H1 (cell line): ENCODE results near the gene AGPS. TPM values are rescaled to one million over a fixed set of nuclear protein-coding genes. Genes with fewer than 3 reads are reported as not detected.

ENCODE experiments used
- CTCF ChIA-PET: fragments of 300-600 bp; sonication (Branson Sonifier 250); formaldehyde crosslinking; loops from one replicate; lab custom pipeline; 2021; ENCODE audit not compliant: partially characterized antibody; lab: Charles Lee
- POLR2A ChIA-PET: fragments of 300-600 bp; sonication (Branson Sonifier 250); formaldehyde crosslinking; loops from one replicate; lab custom pipeline; 2021; ENCODE audit warnings: inconsistent platforms; ENCODE audit not compliant: partially characterized antibody; lab: Charles Lee
- DNase-seq, 2 experiments: peaks; one replicate each; pipeline versions ENCODE4 v3.0.0 to v3.0.0-alpha.2; 2010 to 2022; ENCODE audit warnings: low spot score in 2 of 2, low read depth in 1 of 2, mixed read lengths in 1 of 2
- FAIRE-seq: peaks from 2 replicates; lab custom pipeline; 2011; peaks lifted over from hg19 to GRCh38; lab: Jason Lieb, UNC
- H2AFZ ChIP-seq: 2 replicates; pipeline ENCODE4 v1.8.1; 2012; ENCODE audit warnings: low read length, inconsistent platforms
- H2AK5ac ChIP-seq: 2 replicates; pipeline ENCODE4 v1.6.1; 2013; ENCODE audit warnings: low read depth, low read length
- H2BK120ac ChIP-seq: replicated peaks from 2 replicates; pipeline ENCODE3; 2013; ENCODE audit warnings: low read depth, low read length, inconsistent platforms
- H2BK12ac ChIP-seq: 2 replicates; pipeline ENCODE4 v1.6.1; 2013; ENCODE audit warnings: low read depth, low read length
- H2BK15ac ChIP-seq: 2 replicates; pipeline ENCODE4 v1.6.1; 2013; ENCODE audit warnings: low read length
- H2BK20ac ChIP-seq: 2 replicates; pipeline ENCODE4 v1.6.1; 2013; ENCODE audit warnings: low read length
- H2BK5ac ChIP-seq: 2 replicates; pipeline ENCODE4 v1.6.1; 2013; ENCODE audit warnings: low read depth, low read length
- H3K14ac ChIP-seq: 2 replicates; pipeline ENCODE4 v1.6.1; 2013; ENCODE audit warnings: inconsistent platforms; ENCODE audit not compliant: insufficient read length
- H3K18ac ChIP-seq: 2 replicates; pipeline ENCODE4 v1.6.1; 2013; ENCODE audit warnings: low read length; ENCODE audit errors: extremely low read depth
- H3K23ac ChIP-seq: 2 replicates; pipeline ENCODE4 v1.6.1; 2013; ENCODE audit warnings: inconsistent platforms; ENCODE audit not compliant: insufficient read length
- H3K23me2 ChIP-seq: 2 replicates; pipeline ENCODE4 v1.6.1; 2013; ENCODE audit warnings: low read depth, low read length
- H3K27ac ChIP-seq: 2 replicates; pipeline ENCODE4 v1.6.1; 2011; ENCODE audit warnings: low read depth, low read length, inconsistent platforms
- H3K27me3 ChIP-seq, 4 experiments: replicated peaks in 1 of 4; 1 replicate in 1 of 4; 2 replicates in 3 of 4; pipeline versions ENCODE4 v1.6.1 to v1.8.1; 2011 to 2013; ENCODE audit warnings: low read length in 3 of 4, mild to moderate bottlenecking in 3 of 4, inconsistent platforms in 2 of 4, mixed read lengths in 2 of 4, moderate library complexity in 1 of 4; ENCODE audit not compliant: control insufficient read depth in 3 of 4, insufficient read depth in 3 of 4; ENCODE audit errors: extremely low read depth in 1 of 4
- H3K36me3 ChIP-seq, 4 experiments: 2 replicates each; pipeline versions ENCODE4 v1.6.1 to v1.8.1; 2011 to 2013; ENCODE audit warnings: mild to moderate bottlenecking in 4 of 4, low read length in 3 of 4, moderate library complexity in 2 of 4, control low read depth in 1 of 4, inconsistent platforms in 1 of 4; ENCODE audit not compliant: insufficient read depth in 4 of 4, control insufficient read depth in 2 of 4
- H3K4ac ChIP-seq: replicated peaks from 2 replicates; pipeline ENCODE3; 2013; ENCODE audit warnings: low read length, low read depth, mixed read lengths, inconsistent platforms; ENCODE audit not compliant: insufficient read length
- H3K4me1 ChIP-seq, 4 experiments: replicated peaks in 1 of 4; 1 replicate in 1 of 4; 2 replicates in 3 of 4; pipeline versions ENCODE4 v1.6.1 to v1.8.1; 2011 to 2013; ENCODE audit warnings: low read length in 3 of 4, inconsistent platforms in 2 of 4, mixed read lengths in 1 of 4; ENCODE audit not compliant: insufficient read depth in 4 of 4, control insufficient read depth in 3 of 4
- H3K4me2 ChIP-seq, 2 experiments: 2 replicates each; pipeline versions ENCODE4 v1.6.1 to v1.8.1; 2011 to 2013; ENCODE audit warnings: low read depth in 2 of 2, low read length in 2 of 2, control low read depth in 1 of 2, inconsistent platforms in 1 of 2, mild to moderate bottlenecking in 1 of 2; ENCODE audit not compliant: insufficient read depth in 1 of 2
- H3K4me3 ChIP-seq, 4 experiments: fragments of 200-600, 300-600 bp in 1 of 4; sonication (generic), shearing (Covaris generic), sonication (Bioruptor Twin) in 1 of 4; 2 replicates each; pipeline versions ENCODE4 v1.5.1 to v1.8.1; 2011 to 2016; ENCODE audit warnings: low read length in 4 of 4, low read depth in 3 of 4, control low read depth in 2 of 4, inconsistent platforms in 2 of 4, mild to moderate bottlenecking in 2 of 4, mixed read lengths in 1 of 4, moderate library complexity in 1 of 4; ENCODE audit not compliant: insufficient read depth in 2 of 4; ENCODE audit errors: extremely low read depth in 1 of 4
- H3K56ac ChIP-seq: replicated peaks from 2 replicates; pipeline ENCODE3; 2013; ENCODE audit warnings: low read depth, mild to moderate bottlenecking, mixed read lengths, low read length, inconsistent platforms; ENCODE audit not compliant: insufficient read length
- H3K79me1 ChIP-seq: 2 replicates; pipeline ENCODE4 v1.6.1; 2013; ENCODE audit warnings: low read depth, low read length, control low read depth
- H3K79me2 ChIP-seq, 2 experiments: 2 replicates each; pipeline versions ENCODE4 v1.6.1 to v1.8.1; 2012 to 2013; ENCODE audit warnings: low read length in 2 of 2, mild to moderate bottlenecking in 2 of 2, inconsistent platforms in 1 of 2; ENCODE audit not compliant: insufficient read depth in 2 of 2, control insufficient read depth in 1 of 2
- H3K9ac ChIP-seq, 4 experiments: replicated peaks in 1 of 4; 1 replicate in 1 of 4; 2 replicates in 3 of 4; pipeline versions ENCODE4 v1.6.1 to v1.8.1; 2011 to 2013; ENCODE audit warnings: low read depth in 3 of 4, low read length in 3 of 4, control low read depth in 2 of 4, mild to moderate bottlenecking in 2 of 4, moderate library complexity in 2 of 4, inconsistent platforms in 1 of 4; ENCODE audit errors: extremely low read depth in 1 of 4
- H3K9me3 ChIP-seq, 2 experiments: 2 replicates each; pipeline versions ENCODE4 v1.6.1 to v1.8.1; 2012 to 2013; ENCODE audit warnings: mild to moderate bottlenecking in 2 of 2, moderate library complexity in 2 of 2, control low read depth in 1 of 2, inconsistent platforms in 1 of 2, low read depth in 1 of 2, low read length in 1 of 2, mixed read lengths in 1 of 2; ENCODE audit not compliant: insufficient read depth in 2 of 2
- H4K20me1 ChIP-seq, 2 experiments: replicated peaks in 1 of 2; 2 replicates each; pipeline versions ENCODE3 to v1.8.1; 2011 to 2013; ENCODE audit warnings: inconsistent platforms in 2 of 2, low read length in 2 of 2, mild to moderate bottlenecking in 1 of 2; ENCODE audit not compliant: insufficient read depth in 2 of 2, control insufficient read depth in 1 of 2
- H4K5ac ChIP-seq: 2 replicates; pipeline ENCODE4 v1.6.1; 2013; ENCODE audit warnings: low read length, low read depth, mixed read lengths, inconsistent platforms; ENCODE audit not compliant: insufficient read length
- H4K8ac ChIP-seq: 2 replicates; pipeline ENCODE4 v1.8.0; 2013; ENCODE audit warnings: mild to moderate bottlenecking, moderate library complexity, low read length, inconsistent platforms; ENCODE audit not compliant: insufficient read depth; ENCODE audit errors: extremely low read depth
- H4K91ac ChIP-seq: replicated peaks from 2 replicates; pipeline ENCODE3; 2013; ENCODE audit warnings: low read length, mixed read lengths, inconsistent platforms; ENCODE audit not compliant: insufficient read length
- BCL11A ChIP-seq, 2 experiments: IDR thresholded peaks; one replicate each; pipeline ENCODE4 v1.6.1; 2011; ENCODE audit warnings: low read depth in 2 of 2, low read length in 2 of 2, mild to moderate bottlenecking in 2 of 2
- BRCA1 ChIP-seq: IDR thresholded peaks from 2 replicates; pipeline ENCODE4 v1.6.1; 2012; ENCODE audit warnings: low read depth, low read length, improper control_type of control experiment
- CBX5 ChIP-seq: fragments of 300-800, 300-1000 bp; sonication (generic); IDR thresholded peaks from 2 replicates; pipeline ENCODE4 v1.7.1; 2016; ENCODE audit warnings: antibody characterized with exemption, low read length, low read depth
- CHD1 ChIP-seq: IDR thresholded peaks from 2 replicates; pipeline ENCODE4 v1.6.1; 2012; ENCODE audit warnings: low read depth, low read length, improper control_type of control experiment
- CHD2 ChIP-seq: IDR thresholded peaks from 2 replicates; pipeline ENCODE4 v1.6.1; 2012; ENCODE audit warnings: low read length, improper control_type of control experiment
- EGR1 ChIP-seq: IDR thresholded peaks from 2 replicates; pipeline ENCODE4 v1.6.1; 2011; ENCODE audit warnings: low read depth, low read length, borderline replicate concordance
- FOSL1 ChIP-seq: IDR thresholded peaks from 2 replicates; pipeline ENCODE4 v1.6.1; 2011; ENCODE audit warnings: mild to moderate bottlenecking, low read depth, low read length, moderate library complexity; ENCODE audit not compliant: insufficient read depth
- GTF2F1 ChIP-seq: IDR thresholded peaks from 2 replicates; pipeline ENCODE4 v1.6.1; 2012; ENCODE audit warnings: low read depth, low read length, improper control_type of control experiment, borderline replicate concordance
- HDAC6 ChIP-seq: IDR thresholded peaks from one replicate; pipeline ENCODE4 v1.7.1; 2012; ENCODE audit warnings: low read depth, mild to moderate bottlenecking, inconsistent platforms, low read length, moderate library complexity
- MAFK ChIP-seq: IDR thresholded peaks from 2 replicates; pipeline ENCODE4 v1.6.1; 2012; ENCODE audit warnings: low read depth, mild to moderate bottlenecking, improper control_type of control experiment, low read length
- SIRT6 ChIP-seq: IDR thresholded peaks from one replicate; pipeline ENCODE4 v1.7.1; 2012; ENCODE audit warnings: low read length, inconsistent platforms
- SRF ChIP-seq: IDR thresholded peaks from 2 replicates; pipeline ENCODE4 v1.6.1; 2011; ENCODE audit warnings: mild to moderate bottlenecking, low read depth, low read length, moderate library complexity
- TAF7 ChIP-seq: optimal IDR thresholded peaks from 2 replicates; pipeline ENCODE3; 2011; ENCODE audit warnings: low read depth, mild to moderate bottlenecking, inconsistent platforms, low read length, moderate library complexity, borderline replicate concordance
- YY1 ChIP-seq: IDR thresholded peaks from 2 replicates; pipeline ENCODE4 v1.6.1; 2011; ENCODE audit warnings: low read depth, mild to moderate bottlenecking, low read length
- WGBS, 2 experiments: shearing (Covaris generic) in 1 of 2; methylation state at CpG; one replicate each; pipeline versions ENCODE4 v1.1.6 to v1.1.7; 2013 to 2015; ENCODE audit warnings: low lambda C conversion rate in 2 of 2, mixed read lengths in 2 of 2, inconsistent platforms in 1 of 2, low coverage in 1 of 2, missing lambda C conversion rate in 1 of 2; ENCODE audit not compliant: insufficient replicate concordance in 2 of 2, insufficient coverage in 1 of 2, insufficient read length in 1 of 2; ENCODE audit errors: extremely low coverage in 1 of 2, missing lambda C conversion rate in 1 of 2; 5-methylcytosine and 5-hydroxymethylcytosine counted together
- polyA plus RNA-seq, 7 experiments: library from polyadenylated mRNA; depleted of rRNA in 3 of 7; stranded (reverse) in 5 of 7; unstranded in 2 of 7; fragments of >200 nt in 5 of 7; fragments of 200-250 nt in 2 of 7; gene quantifications; 1 replicate in 5 of 7; 2 replicates in 1 of 7; 4 replicates in 1 of 7; pipeline versions ENCODE4 v1.2.1 to v1.2.3, GENCODE V29; 2011 to 2013; ENCODE audit warnings: missing spikeins in 2 of 7, mixed read lengths in 2 of 7
- total RNA-seq: library from RNA; stranded (reverse); fragmentation: NEBNext Ultra II Directional; extraction: Animal tissue kit (Norgen Biotek cat#: 25700); gene quantifications from 2 replicates; pipeline ENCODE4 v1.2.1, GENCODE V29; 2021
- TF ChIP-seq, protein P1 (sequence below): IDR thresholded peaks from 2 replicates; pipeline ENCODE4 v1.6.1; 2012; ENCODE audit warnings: inconsistent platforms

The AGPS gene
- total and polyA plus RNA-seq, 2 of the 8 experiments (the other 6 are each of a cell fraction or from before 2014, with no cell fraction given): 7.3 to 57.8 TPM

DNA sequence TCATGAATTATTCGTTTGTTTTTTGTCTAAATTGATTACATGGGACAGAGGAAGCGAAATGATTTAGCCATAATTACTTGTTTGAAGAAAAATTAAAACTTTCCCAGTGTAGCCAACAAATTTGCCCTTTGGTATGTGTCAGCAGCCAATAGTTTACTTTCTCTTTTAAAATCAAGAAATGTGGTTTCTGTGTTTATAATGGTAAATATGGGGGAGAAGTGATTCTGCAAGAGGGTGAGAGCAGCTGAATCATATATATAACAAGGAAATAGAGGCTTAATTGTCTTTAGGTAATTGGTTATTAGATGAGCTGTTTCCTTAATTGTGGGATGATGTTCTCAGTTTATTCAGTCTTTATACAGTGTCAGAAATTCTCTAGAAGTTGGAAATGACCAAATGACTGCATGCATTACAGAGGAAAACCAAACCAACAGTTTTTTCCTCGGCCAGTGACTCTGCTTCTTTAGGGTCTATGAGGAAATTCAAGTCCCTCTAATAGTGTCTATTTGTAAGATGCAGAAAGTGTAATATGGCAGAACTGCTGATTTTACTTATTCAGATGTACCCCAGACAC, 132.9 kb downstream of the AGPS start:
- DNase-seq: no peak
- no peaks in the 10 kb centered on the region for H3K27me3 ChIP-seq
- H3K9ac ChIP-seq: no peak overlapping the region
- ChIA-PET CTCF (interaction anchor here (0.9 kb wide), 1 partner anchor 79 kb away, joined by 4 read pairs; no protein-coding TSS in a partner anchor), POLR2A (interaction anchor here (1.3 kb wide), 1 partner anchor 20 kb away, joined by 3 read pairs; no protein-coding TSS in a partner anchor)
- H3K23me2 ChIP-seq: no peaks in the 10 kb centered on the region
- H4K20me1 ChIP-seq: no peaks in the 10 kb centered on the region
- no peak overlapping the region for H3K18ac ChIP-seq
- no peaks in the 10 kb centered on the region for H3K79me1 ChIP-seq
- H2BK120ac ChIP-seq: no peak overlapping the region
- H2BK12ac ChIP-seq: no peak overlapping the region
- H2BK15ac ChIP-seq: no peak overlapping the region
- H3K56ac ChIP-seq: no peak overlapping the region
- no peak overlapping the region for H2AK5ac ChIP-seq
- no peak overlapping the region for H3K4me2 ChIP-seq
- peaks cover 0 to 5% (median 0%) of the 10 kb centered on the region in 4 experiments; a peak in 2 of 7 replicates for H3K4me1 ChIP-seq
- H3K36me3 ChIP-seq: no peaks in the 10 kb centered on the region; a peak in 1 of 8 replicates
- WGBS, 2 experiments: 89% methylated on average over 3 of the region's 3 CpGs; no CpG with 5 or more reads in 1 of the 2 experiments
- H2BK5ac ChIP-seq: no peak overlapping the region
- no peak overlapping the region for H3K27ac ChIP-seq
- H3K4ac ChIP-seq: no peak overlapping the region
- FAIRE-seq: no peak
- no peak overlapping the region for H2BK20ac ChIP-seq
- H3K14ac ChIP-seq: no peak overlapping the region
- no peak overlapping the region for H2AFZ ChIP-seq
- no peak overlapping the region for H4K8ac ChIP-seq
- H4K5ac ChIP-seq: no peak overlapping the region
- H3K23ac ChIP-seq: no peak overlapping the region
- H3K4me3 ChIP-seq: no peak overlapping the region
- H3K9me3 ChIP-seq: no peaks in the 10 kb centered on the region
- H4K91ac ChIP-seq: no peak overlapping the region
- no peaks in the 10 kb centered on the region for H3K79me2 ChIP-seq
- TF ChIP-seq CBX5: no peak
- TF ChIP-seq SIRT6: no peak
- no peak for TF ChIP-seq FOSL1
- TF ChIP-seq BRCA1: no peak
- TF ChIP-seq CHD1: no peak
- TF ChIP-seq MAFK: no peak
- no peak for TF ChIP-seq SRF
- TF ChIP-seq EGR1: no peak
- TF ChIP-seq CHD2: no peak
- TF ChIP-seq GTF2F1: no peak
- TF ChIP-seq, protein P1, sequence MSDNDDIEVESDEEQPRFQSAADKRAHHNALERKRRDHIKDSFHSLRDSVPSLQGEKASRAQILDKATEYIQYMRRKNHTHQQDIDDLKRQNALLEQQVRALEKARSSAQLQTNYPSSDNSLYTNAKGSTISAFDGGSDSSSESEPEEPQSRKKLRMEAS: no peak
- no peak for TF ChIP-seq HDAC6
- TF ChIP-seq YY1: no peak
- TF ChIP-seq BCL11A (IDR thresholded peaks at IDR 0.05; ENCODE audit: low read depth in 2 of 2, low read length in 2 of 2): no peak
- no peak for TF ChIP-seq TAF7
